ENCODE data around the gene ZNF474.

ZNF474 gene

DNA sequence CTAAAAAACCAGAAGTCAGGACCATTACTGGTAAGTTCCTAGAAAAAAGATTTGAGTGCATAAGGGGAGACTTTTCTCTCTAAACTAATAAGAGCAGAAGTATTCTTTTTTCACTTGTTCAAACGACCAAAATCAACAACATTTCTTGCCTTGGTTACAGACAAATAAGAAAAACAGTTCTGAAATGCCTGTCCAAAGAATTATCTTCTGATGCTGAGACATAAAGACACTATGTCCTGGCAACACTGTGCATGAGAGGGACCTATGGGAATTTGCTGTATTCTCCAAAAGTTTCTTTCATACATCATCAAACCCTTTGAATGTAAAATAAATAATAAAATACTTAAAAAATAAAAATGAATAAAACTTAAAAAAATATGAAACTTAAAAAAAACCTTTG lies 50.4 kb downstream of the ZNF474 start:
- no peak for TF ChIP-seq Cebpa-rat (IDR thresholded peaks at IDR 0.05)
- H3K36me3 ChIP-seq = no peaks in the 10 kb centered on the region
- H3K4me1 ChIP-seq = no peaks in the 10 kb centered on the region
- no peaks in the 10 kb centered on the region for H4K20me1 ChIP-seq
- no peak overlapping the region for H3K4me2 ChIP-seq
- H3K27ac ChIP-seq = no peak overlapping the region
- no peak overlapping the region for H3K4me3 ChIP-seq
- no peaks in the 10 kb centered on the region for H3K9me3 ChIP-seq
- H3K9ac ChIP-seq = no peak overlapping the region
- no peaks in the 10 kb centered on the region for H3K27me3 ChIP-seq

DNA sequence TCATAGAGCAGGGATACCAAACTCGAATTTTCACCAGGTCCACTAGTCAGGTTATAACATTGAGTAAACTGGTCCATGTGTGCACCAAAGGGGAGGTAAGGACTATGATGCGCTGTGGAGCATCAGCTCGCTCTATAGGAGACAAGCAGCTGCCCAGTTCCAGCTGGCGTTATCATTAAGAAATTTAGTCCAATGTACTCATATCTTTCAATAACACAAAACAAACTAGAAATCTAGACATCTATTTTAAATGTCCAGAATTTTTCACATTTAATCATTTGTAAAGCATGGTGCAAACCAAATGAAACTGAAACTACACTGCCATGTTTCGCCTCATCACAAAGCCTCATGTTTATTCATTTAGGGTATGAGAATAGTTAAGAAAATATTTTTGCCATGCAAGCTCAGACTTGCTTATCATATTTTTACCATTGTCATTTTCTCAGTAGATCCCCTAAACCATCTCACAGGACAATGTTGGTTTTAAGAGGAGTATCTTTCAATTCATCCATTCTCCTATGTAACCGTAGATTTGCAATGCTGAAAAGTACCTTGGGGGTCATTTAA lies 50.9 kb downstream of the ZNF474 start:
- Histone ChIP-seq H3K27me3 (no peaks in the 10 kb centered on the region), H3K36me3 (no peaks in the 10 kb centered on the region), H3K4me3 (no peak overlapping the region), H4K20me1 (no peaks in the 10 kb centered on the region), H3K9ac (no peak overlapping the region), H3K4me2 (no peak overlapping the region), H3K9me3 (no peaks in the 10 kb centered on the region), H3K27ac (no peak overlapping the region), H3K4me1 (no peaks in the 10 kb centered on the region)
- TF ChIP-seq Cebpa-rat (IDR thresholded peaks at IDR 0.05) = no peak

DNA sequence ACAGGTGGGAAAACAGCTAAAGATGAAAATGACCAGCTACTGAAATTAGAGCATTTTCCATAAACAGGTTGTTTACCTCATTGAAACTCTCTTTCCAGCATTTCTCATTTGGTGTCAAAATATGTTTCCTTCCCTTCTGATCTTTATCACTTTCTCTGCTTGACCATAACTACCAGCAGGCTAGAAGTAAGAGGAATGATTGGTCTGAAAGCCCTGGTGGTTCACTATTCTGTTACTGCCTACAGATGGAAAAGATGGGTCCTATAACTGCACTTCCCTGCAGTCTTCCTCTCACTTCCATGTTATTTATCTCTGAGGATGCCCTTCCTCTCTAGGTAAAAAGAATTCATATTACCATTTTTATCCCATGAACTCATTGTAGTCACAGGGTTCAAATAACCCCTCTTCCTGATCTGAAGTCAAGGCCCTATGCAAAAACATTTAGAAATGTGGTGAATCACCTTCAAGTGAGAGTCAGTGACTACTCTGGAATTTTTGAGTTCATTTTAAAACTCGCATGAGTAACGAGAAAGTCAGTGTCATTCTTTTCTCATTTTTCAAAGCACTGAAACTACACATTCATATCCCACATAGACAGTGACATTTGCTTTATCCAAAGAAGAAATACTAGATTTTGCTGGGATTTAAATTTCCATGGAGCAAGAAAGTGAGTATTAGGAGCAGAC lies 51.7 kb downstream of the ZNF474 start:
- Histone ChIP-seq H3K4me3 (no peak overlapping the region), H3K36me3 (no peaks in the 10 kb centered on the region), H3K9ac (no peak overlapping the region), H3K4me2 (no peak overlapping the region), H3K27me3 (no peaks in the 10 kb centered on the region), H3K27ac (no peak overlapping the region), H4K20me1 (no peaks in the 10 kb centered on the region), H3K9me3 (no peaks in the 10 kb centered on the region), H3K4me1 (no peaks in the 10 kb centered on the region)
- TF ChIP-seq Cebpa-rat (IDR thresholded peaks at IDR 0.05) = no peak

DNA sequence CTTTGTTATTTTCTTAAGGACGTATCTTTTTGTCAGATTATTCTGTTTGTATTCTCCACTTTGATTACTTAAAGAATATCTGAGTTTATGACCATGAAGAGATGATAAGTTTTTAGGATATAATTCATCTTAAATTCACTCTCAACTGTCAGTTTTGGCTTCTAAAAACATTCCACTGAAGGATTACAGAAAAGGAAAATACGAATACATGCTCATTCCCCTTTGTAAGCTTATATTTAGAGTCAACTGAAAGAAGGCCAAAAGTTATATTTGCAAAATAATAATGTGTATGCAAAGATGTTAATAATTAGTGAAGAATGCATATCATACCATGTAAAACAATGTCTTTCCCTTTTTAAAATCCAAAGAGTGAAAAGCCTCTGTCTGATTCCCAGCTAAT lies 52.5 kb downstream of the ZNF474 start:
- no peak overlapping the region for H3K27ac ChIP-seq
- H4K20me1 ChIP-seq = no peaks in the 10 kb centered on the region
- no peaks in the 10 kb centered on the region for H3K9me3 ChIP-seq
- no peaks in the 10 kb centered on the region for H3K27me3 ChIP-seq
- H3K4me3 ChIP-seq = no peak overlapping the region
- H3K4me1 ChIP-seq = no peaks in the 10 kb centered on the region
- no peak for TF ChIP-seq Cebpa-rat (IDR thresholded peaks at IDR 0.05)
- no peak overlapping the region for H3K4me2 ChIP-seq
- H3K9ac ChIP-seq = no peak overlapping the region
- H3K36me3 ChIP-seq = no peaks in the 10 kb centered on the region

DNA sequence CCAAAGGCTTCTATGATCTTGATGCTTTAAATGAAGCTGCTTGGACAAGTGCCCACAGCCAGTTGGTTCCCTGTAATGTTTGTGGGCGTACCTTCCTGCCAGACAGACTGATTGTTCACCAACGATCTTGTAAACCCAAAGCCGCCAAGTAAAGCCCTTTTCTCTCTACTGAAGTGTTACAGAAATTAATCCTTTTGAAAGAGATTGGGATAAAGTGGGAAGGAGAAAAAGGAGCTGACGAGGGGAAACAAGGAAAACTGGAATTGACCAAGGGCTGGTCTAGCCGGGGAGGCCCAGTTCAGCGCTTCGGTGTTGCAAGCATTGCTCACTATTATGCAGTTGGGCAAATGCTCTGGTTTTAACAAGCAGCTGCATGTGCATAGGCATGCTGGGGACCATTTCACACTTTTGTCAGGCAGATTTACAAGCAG lies 53.2 kb downstream of the ZNF474 start:
- Histone ChIP-seq H3K27ac (no peak overlapping the region), H3K4me2 (no peak overlapping the region), H3K9me3 (no peaks in the 10 kb centered on the region), H3K4me1 (no peaks in the 10 kb centered on the region), H4K20me1 (no peaks in the 10 kb centered on the region), H3K4me3 (no peak overlapping the region), H3K27me3 (no peaks in the 10 kb centered on the region), H3K9ac (no peak overlapping the region), H3K36me3 (no peaks in the 10 kb centered on the region)
- no peak for TF ChIP-seq Cebpa-rat (IDR thresholded peaks at IDR 0.05)

DNA sequence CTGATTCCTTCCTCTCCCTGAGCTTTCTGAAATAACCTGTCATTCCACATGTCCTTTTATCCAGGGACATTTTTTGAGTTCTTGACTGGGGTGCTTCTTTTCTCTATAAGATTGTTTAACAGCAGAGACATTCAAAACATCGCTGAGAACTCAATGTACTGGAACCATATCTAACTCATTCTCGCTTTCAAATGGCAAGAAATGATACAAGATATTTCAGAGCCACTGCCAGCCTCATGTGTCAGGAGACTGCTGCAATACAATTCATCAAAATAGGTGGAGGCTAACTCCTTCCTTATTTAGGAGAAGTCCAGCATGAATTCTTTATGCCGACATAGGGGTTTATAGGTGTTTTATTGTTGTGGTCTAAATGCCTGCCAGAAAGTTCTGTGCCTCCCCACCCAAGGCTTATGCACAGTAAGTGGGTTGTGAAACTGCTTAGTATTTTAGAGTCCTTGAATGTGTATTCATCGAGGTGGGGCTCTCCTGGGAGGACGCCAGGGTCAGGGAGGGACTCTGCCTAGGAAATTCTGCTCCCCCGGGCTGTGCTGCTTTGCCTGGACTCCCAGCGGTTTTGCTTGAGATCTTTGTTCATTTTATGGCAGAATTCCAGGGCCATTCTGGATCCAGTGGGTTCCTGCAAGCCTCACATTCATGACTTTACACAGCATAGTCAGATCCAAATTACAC lies 53.9 kb downstream of the ZNF474 start:
- Histone ChIP-seq H4K20me1 (no peaks in the 10 kb centered on the region), H3K27ac (no peak overlapping the region), H3K4me1 (no peaks in the 10 kb centered on the region), H3K9me3 (no peaks in the 10 kb centered on the region), H3K36me3 (no peaks in the 10 kb centered on the region), H3K4me3 (no peak overlapping the region), H3K4me2 (no peak overlapping the region), H3K9ac (no peak overlapping the region), H3K27me3 (no peaks in the 10 kb centered on the region)
- TF ChIP-seq Cebpa-rat (IDR thresholded peaks at IDR 0.05) = no peak

- Histone ChIP-seq H3K4me2 (no peak overlapping the region), H3K27ac (no peak overlapping the region), H4K20me1 (no peaks in the 10 kb centered on the region), H3K9ac (no peak overlapping the region), H3K36me3 (no peaks in the 10 kb centered on the region), H3K4me1 (no peaks in the 10 kb centered on the region), H3K9me3 (no peaks in the 10 kb centered on the region), H3K4me3 (no peak overlapping the region), H3K27me3 (no peaks in the 10 kb centered on the region)
- TF ChIP-seq Cebpa-rat (IDR thresholded peaks at IDR 0.05) = no peak
Observed at GRCh38 chr5:122183788-122184170, 54.4 kb downstream of the ZNF474 start.

DNA sequence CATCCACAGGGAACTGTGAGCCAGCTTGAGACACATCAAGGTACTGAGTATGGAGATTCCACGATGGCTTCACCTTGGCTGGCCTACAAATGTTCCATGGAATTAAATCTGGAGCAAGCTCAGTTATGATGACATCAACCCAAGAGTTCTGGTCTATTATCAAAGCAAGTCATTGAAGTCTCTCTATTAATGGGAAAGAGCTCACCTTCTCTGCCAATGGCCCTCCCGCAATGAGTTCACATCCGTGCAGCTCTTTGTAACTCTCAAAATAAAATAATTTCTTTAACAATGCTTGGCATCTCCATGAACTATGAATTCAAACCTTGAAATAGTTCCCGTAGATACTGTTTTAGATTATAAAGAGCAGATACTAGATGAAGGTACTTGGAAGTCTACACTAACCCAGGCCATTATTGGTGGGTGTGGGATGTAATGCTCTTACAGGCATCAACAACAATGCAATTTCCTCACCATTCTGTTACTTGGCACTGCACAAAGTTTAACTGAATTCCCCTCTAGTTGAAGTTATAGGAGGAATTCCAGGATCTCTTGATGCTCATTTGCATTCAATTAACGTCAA lies 55.4 kb downstream of the ZNF474 start:
- no peaks in the 10 kb centered on the region for H3K27me3 ChIP-seq
- H3K27ac ChIP-seq = no peak overlapping the region
- H3K36me3 ChIP-seq = no peaks in the 10 kb centered on the region
- no peaks in the 10 kb centered on the region for H3K4me1 ChIP-seq
- H3K4me3 ChIP-seq = no peak overlapping the region
- no peak overlapping the region for H3K4me2 ChIP-seq
- H3K9me3 ChIP-seq = no peaks in the 10 kb centered on the region
- no peaks in the 10 kb centered on the region for H4K20me1 ChIP-seq
- TF ChIP-seq Cebpa-rat (IDR thresholded peaks at IDR 0.05) = no peak
- no peak overlapping the region for H3K9ac ChIP-seq

DNA sequence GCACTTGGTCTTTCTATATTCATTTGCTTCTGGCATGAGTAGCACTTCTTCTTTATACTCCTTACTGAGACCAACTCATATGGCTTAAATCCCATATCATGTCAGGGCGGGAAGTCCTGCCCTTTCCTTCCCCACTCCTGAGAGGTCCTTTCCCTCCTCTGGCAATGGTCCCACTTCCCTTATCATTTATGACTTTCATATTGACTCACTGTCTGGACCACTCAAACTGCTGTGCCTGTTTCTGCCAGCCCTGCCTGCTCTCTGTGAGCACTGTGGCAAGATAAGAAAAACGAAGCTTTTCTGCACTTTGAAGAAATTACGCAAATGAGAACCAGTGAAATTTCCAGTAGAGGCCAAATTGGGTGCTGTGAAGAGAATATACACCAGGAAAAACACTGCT lies 58.1 kb downstream of the ZNF474 start:
- H3K27me3 ChIP-seq = no peaks in the 10 kb centered on the region
- H3K9ac ChIP-seq = no peak overlapping the region
- H3K9me3 ChIP-seq = no peaks in the 10 kb centered on the region
- no peak overlapping the region for H3K4me3 ChIP-seq
- H3K4me2 ChIP-seq = no peak overlapping the region
- no peaks in the 10 kb centered on the region for H3K4me1 ChIP-seq
- no peak for TF ChIP-seq Cebpa-rat (IDR thresholded peaks at IDR 0.05)
- no peak overlapping the region for H3K27ac ChIP-seq
- no peaks in the 10 kb centered on the region for H3K36me3 ChIP-seq
- H4K20me1 ChIP-seq = no peaks in the 10 kb centered on the region

DNA sequence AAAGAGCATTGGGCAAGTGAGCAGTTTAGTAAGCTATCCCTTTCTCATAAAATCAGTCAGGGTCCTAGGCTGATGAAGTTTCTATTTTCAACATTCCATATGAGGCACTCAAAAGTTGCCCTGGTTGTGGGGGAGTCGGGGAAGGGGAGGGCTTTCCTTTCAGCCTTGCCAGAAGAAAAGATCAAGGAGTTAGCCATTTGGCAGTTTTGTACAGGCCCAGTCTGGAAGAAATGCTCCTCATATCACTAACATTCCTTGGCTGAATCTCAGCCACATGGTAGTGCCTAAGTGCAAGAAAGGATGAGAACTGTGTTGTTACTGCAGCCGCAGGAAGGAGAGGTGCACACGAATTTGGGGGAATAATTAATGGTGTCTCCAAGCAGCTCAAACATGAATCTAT lies 60.8 kb downstream of the ZNF474 start:
- TF ChIP-seq Cebpa-rat (IDR thresholded peaks at IDR 0.05) = no peak
- no peak overlapping the region for H3K4me3 ChIP-seq
- no peak overlapping the region for H3K27ac ChIP-seq
- H3K27me3 ChIP-seq = no peaks in the 10 kb centered on the region
- H4K20me1 ChIP-seq = no peaks in the 10 kb centered on the region
- H3K4me1 ChIP-seq = no peaks in the 10 kb centered on the region
- no peaks in the 10 kb centered on the region for H3K9me3 ChIP-seq
- H3K4me2 ChIP-seq = no peak overlapping the region
- H3K9ac ChIP-seq = no peak overlapping the region
- no peaks in the 10 kb centered on the region for H3K36me3 ChIP-seq
